Endothelial cell of umbilical vein (primary cell): ENCODE measurements around the gene RNF25. TPM values are rescaled to one million over a fixed set of nuclear protein-coding genes. Genes with fewer than 3 reads are reported as not detected.

ENCODE experiments used
- BruUV-seq: library from RNA; stranded (reverse); fragments of 400-500 nt; replicated peaks from 2 replicates; lab custom pipeline; 2021; lab: Mats Ljungman, UMichigan
- CTCF ChIA-PET: fragments of 300-600, 350-600 bp; sonication (Branson Sonifier 250); formaldehyde crosslinking; loops from one replicate; lab custom pipeline; 2021; ENCODE audit warnings: antibody characterized with exemption, inconsistent platforms; lab: Charles Lee
- POLR2A ChIA-PET: fragments of 300-600, 350-600 bp; sonication (Branson Sonifier 250); formaldehyde crosslinking; loops from one replicate; lab custom pipeline; 2021; ENCODE audit warnings: antibody characterized with exemption, inconsistent platforms; lab: Charles Lee
- DNase-seq: peaks from one replicate; pipeline ENCODE4 v3.0.0-alpha.2; 2011; ENCODE audit warnings: low read depth, low spot score
- FAIRE-seq: peaks from 2 replicates; lab custom pipeline; 2011; peaks lifted over from hg19 to GRCh38; lab: Jason Lieb, UNC
- H2AFZ ChIP-seq: 2 replicates; pipeline ENCODE4 v1.6.0; 2012; ENCODE audit warnings: low read depth, low read length, control low read depth, inconsistent platforms
- H3K27ac ChIP-seq: 2 replicates; pipeline ENCODE4 v1.5.1; 2011; ENCODE audit warnings: low read depth, mild to moderate bottlenecking, control low read depth, low read length, moderate library complexity; ENCODE audit not compliant: insufficient read depth
- H3K27me3 ChIP-seq, 2 experiments: 2 replicates each; pipeline versions ENCODE4 v1.6.0 to v1.6.1; 2011; ENCODE audit warnings: low read length in 2 of 2, mixed read lengths in 1 of 2; ENCODE audit not compliant: control insufficient read depth in 2 of 2, insufficient read depth in 2 of 2
- H3K36me3 ChIP-seq, 2 experiments: 2 replicates in 1 of 2; 3 replicates in 1 of 2; pipeline ENCODE4 v1.5.1; 2011; ENCODE audit warnings: low read length in 2 of 2, mild to moderate bottlenecking in 1 of 2, moderate library complexity in 1 of 2; ENCODE audit not compliant: control insufficient read depth in 2 of 2, insufficient read depth in 2 of 2; ENCODE audit errors: extremely low read depth in 1 of 2
- H3K4me1 ChIP-seq: 3 replicates; pipeline ENCODE4 v1.5.1; 2011; ENCODE audit warnings: mild to moderate bottlenecking, low read length; ENCODE audit not compliant: control insufficient read depth, insufficient read depth; ENCODE audit errors: extremely low read depth
- H3K4me2 ChIP-seq: 2 replicates; pipeline ENCODE4 v1.6.1; 2011; ENCODE audit warnings: low read length, control low read depth, mixed read lengths; ENCODE audit not compliant: insufficient read depth
- H3K4me3 ChIP-seq, 3 experiments: fragments of 200-600 bp in 1 of 3; sonication (generic), shearing (Covaris generic) in 1 of 3; replicated peaks in 1 of 3; 2 replicates each; pipeline ENCODE4 v1.5.1; 2011 to 2016; ENCODE audit warnings: control low read depth in 3 of 3, low read length in 3 of 3, mild to moderate bottlenecking in 2 of 3, inconsistent platforms in 1 of 3, low read depth in 1 of 3, moderate library complexity in 1 of 3; ENCODE audit not compliant: insufficient read depth in 1 of 3
- H3K79me2 ChIP-seq: 2 replicates; pipeline ENCODE4 v1.6.0; 2012; ENCODE audit warnings: low read length, inconsistent platforms; ENCODE audit not compliant: control insufficient read depth, insufficient read depth
- H3K9ac ChIP-seq: replicated peaks from 2 replicates; pipeline ENCODE3; 2011; ENCODE audit warnings: low read length, control low read depth; ENCODE audit not compliant: insufficient read depth; ENCODE audit errors: extremely low read depth
- H3K9me1 ChIP-seq: replicated peaks from 3 replicates; pipeline ENCODE4 v1.6.0; 2011; ENCODE audit warnings: mild to moderate bottlenecking, low read length; ENCODE audit not compliant: control insufficient read depth, insufficient read depth; ENCODE audit errors: extremely low read depth
- H3K9me3 ChIP-seq: replicated peaks from 2 replicates; pipeline ENCODE4 v1.5.1; 2012; ENCODE audit warnings: low read length, inconsistent platforms; ENCODE audit not compliant: control insufficient read depth, insufficient read depth
- H4K20me1 ChIP-seq: replicated peaks from 2 replicates; pipeline ENCODE3; 2011; ENCODE audit warnings: mild to moderate bottlenecking, low read length; ENCODE audit not compliant: control insufficient read depth, insufficient read depth; ENCODE audit errors: extremely low read depth
- CTCF ChIP-seq, 2 donors: IDR thresholded peaks; 1 replicate in 1 of 2; 2 replicates in 1 of 2; pipeline ENCODE4 v1.5.1; 2011; ENCODE audit warnings: low read length in 2 of 2, mild to moderate bottlenecking in 2 of 2, moderate library complexity in 2 of 2, control low read depth in 1 of 2, inconsistent platforms in 1 of 2, low read depth in 1 of 2; ENCODE audit not compliant: insufficient read depth in 1 of 2; ENCODE audit errors: extremely low read depth in 1 of 2
- EZH2 ChIP-seq: IDR thresholded peaks from 2 replicates; pipeline ENCODE4 v1.6.1; 2012; ENCODE audit warnings: borderline replicate concordance, low read depth, mild to moderate bottlenecking, moderate library complexity, low read length, inconsistent platforms; ENCODE audit not compliant: severe bottlenecking
- FOS ChIP-seq: IDR thresholded peaks from 2 replicates; pipeline ENCODE4 v1.6.1; 2011; ENCODE audit warnings: mild to moderate bottlenecking, low read length, moderate library complexity, borderline replicate concordance; ENCODE audit not compliant: insufficient read depth
- GATA2 ChIP-seq: IDR thresholded peaks from 2 replicates; pipeline ENCODE4 v1.7.0; 2011; ENCODE audit warnings: low read depth, mild to moderate bottlenecking, moderate library complexity, mixed read lengths, low read length; ENCODE audit not compliant: insufficient read length, insufficient read depth
- JUN ChIP-seq: IDR thresholded peaks from 2 replicates; pipeline ENCODE4 v1.6.1; 2011; ENCODE audit warnings: borderline replicate concordance, low read depth; ENCODE audit not compliant: insufficient read length, insufficient read depth
- MAX ChIP-seq: IDR thresholded peaks from 2 replicates; pipeline ENCODE4 v1.6.1; 2011; ENCODE audit not compliant: insufficient read depth, insufficient read length
- MYC ChIP-seq: IDR thresholded peaks from one replicate; pipeline ENCODE4 v1.6.1; 2011; ENCODE audit warnings: mild to moderate bottlenecking, low read depth, low read length
- POLR2A ChIP-seq: IDR thresholded peaks from 2 replicates; pipeline ENCODE4 v1.6.1; 2012; ENCODE audit warnings: low read depth, mild to moderate bottlenecking, control low read depth, low read length
- POLR2AphosphoS5 ChIP-seq: IDR thresholded peaks from 2 replicates; pipeline ENCODE4 v1.6.1; 2012; ENCODE audit warnings: low read depth, mild to moderate bottlenecking, control low read depth, low read length, moderate library complexity; ENCODE audit not compliant: insufficient read depth
- dilution Hi-C: fragments of 300-500 bp; cut with MboI; formaldehyde crosslinking; loops from one replicate; pipeline ENCODE4 v1.15.0; 2019; ENCODE audit warnings: low sequenced_read_pairs; ENCODE audit not compliant: extremely low pct_ligation_motif_present
- intact Hi-C: fragments of 100-400 bp; cut with micrococcal nuclease; formaldehyde crosslinking; loops from one replicate; pipeline ENCODE4 v1.10.0; 2022
- polyA plus RNA-seq, 4 experiments: library from polyadenylated mRNA; depleted of rRNA in 3 of 4; stranded (reverse) in 3 of 4; unstranded in 1 of 4; fragments of >200 nt; gene quantifications; 2 replicates each; pipeline versions ENCODE4 v1.2.1 to v1.2.3, GENCODE V29; 2011 to 2012; ENCODE audit warnings: missing spikeins in 1 of 4
- total RNA-seq: library from RNA; stranded (reverse); gene quantifications from 2 replicates; pipeline ENCODE4 v1.2.3, GENCODE V29; 2021

RNF25 gene
- total and polyA plus RNA-seq, 2 donors (not counting 3 experiments of a cell fraction or from before 2014, with no cell fraction given): 38.2 to 61.1 TPM

GRCh38 chr2:218635719-218636118, 36.1 kb downstream of the RNF25 start:
- peaks cover 22 to 40% of the 10 kb centered on the region in 2 experiments for H3K36me3 ChIP-seq

More at GRCh38 chr2:218635719-218636118, 36.1 kb downstream of the RNF25 start:
- Histone ChIP-seq H4K20me1 (no peaks in the 10 kb centered on the region), H3K9me1 (no peaks in the 10 kb centered on the region), H3K27ac (no peak overlapping the region), H3K9me3 (no peaks in the 10 kb centered on the region), H3K79me2 (no peaks in the 10 kb centered on the region), H3K9ac (no peak overlapping the region), H3K27me3 (no peaks in the 10 kb centered on the region), H3K4me2 (no peak overlapping the region), H3K4me3 (no peak overlapping the region), H3K4me1 (peaks cover 18% of the 10 kb centered on the region), H2AFZ (no peak overlapping the region)
- TF ChIP-seq FOS (no peak), EZH2 (no peak), MYC (no peak), POLR2A (no peak), JUN (no peak), GATA2 (no peak), MAX (no peak), CTCF (IDR thresholded peaks at IDR 0.05; ENCODE audit: extremely low read depth in 1 of 2, insufficient read depth in 1 of 2, low read depth in 1 of 2, low read length in 2 of 2) (no peak), POLR2AphosphoS5 (no peak)
- no TSS peak for BruUV-seq
- DNase-seq: no peak
- intact Hi-C loops: no loop called here
- dilution Hi-C loops: no loop called here
- no peak for FAIRE-seq
- POLR2A ChIA-PET: no interaction called here
- CTCF ChIA-PET: no interaction called here
